Ascending aorta (tissue), 2 donors: ENCODE data around the gene LARGE1. TPM values are rescaled to one million over a fixed set of nuclear protein-coding genes. Genes with fewer than 3 reads are reported as not detected.

Experiments
- DNase-seq, 2 donors: peaks; one replicate each; pipeline ENCODE4 v3.0.0-alpha.2; 2019; ENCODE audit warnings: low spot score in 2 of 2
- H3K27ac ChIP-seq, 2 donors: fragments of 200-600 bp; sonication (generic); one replicate each; pipeline ENCODE4 v1.5.1; 2016 to 2017; ENCODE audit warnings: mild to moderate bottlenecking in 1 of 2
- H3K27me3 ChIP-seq: fragments of 200-600 bp; sonication (generic); one replicate; pipeline ENCODE4 v1.5.1; 2017
- H3K36me3 ChIP-seq, 2 donors: fragments of 200-600 bp; sonication (generic); one replicate each; pipeline ENCODE4 v1.5.1; 2016
- H3K4me1 ChIP-seq, 2 donors: fragments of 200-600 bp; sonication (generic); one replicate each; pipeline ENCODE4 v1.5.1; 2016 to 2017; ENCODE audit warnings: mild to moderate bottlenecking in 1 of 2
- H3K4me3 ChIP-seq, 2 donors: fragments of 200-600 bp; sonication (generic); one replicate each; pipeline ENCODE4 v1.5.1; 2016 to 2017; ENCODE audit warnings: mild to moderate bottlenecking in 1 of 2
- H3K9me3 ChIP-seq, 2 donors: fragments of 200-600 bp; sonication (generic); one replicate each; pipeline ENCODE4 v1.5.1; 2016
- CTCF ChIP-seq, 3 experiments: fragments of 200-600 bp in 2 of 3; fragments of 450-650 bp in 1 of 3; sonication (generic) in 2 of 3; IDR thresholded peaks; one replicate each; pipeline ENCODE4 v1.5.1; 2016 to 2019; ENCODE audit warnings: antibody characterized with exemption in 3 of 3, mild to moderate bottlenecking in 1 of 3, moderate library complexity in 1 of 3
- intact Hi-C: fragments of 100-400 bp; cut with DNase I; formaldehyde crosslinking; loops from one replicate; pipeline ENCODE4 v1.15.1; 2023
- total RNA-seq: library from RNA; depleted of rRNA; stranded (reverse); fragments of >200 nt; gene quantifications from one replicate; pipeline ENCODE4 v1.1.0, GENCODE V29; 2016

Gene LARGE1
- total RNA-seq, 1 donor from 2014 or later: 40.6 TPM

- intact Hi-C loops: no loop called here
- Histone ChIP-seq H3K36me3 (no peaks in the 10 kb centered on the region), H3K9me3 (no peaks in the 10 kb centered on the region), H3K4me1 (no peaks in the 10 kb centered on the region), H3K27me3 (no peaks in the 10 kb centered on the region), H3K27ac (no peak overlapping the region), H3K4me3 (no peak overlapping the region)
- DNase-seq: no peak
- TF ChIP-seq CTCF (IDR thresholded peaks at IDR 0.05): no peak
Measured at GRCh38 chr22:33354928-33355327, 565.3 kb downstream of the LARGE1 start.

GRCh38 chr22:33353502-33353901 is 566.8 kb downstream of the LARGE1 start:
- TF ChIP-seq CTCF (IDR thresholded peaks at IDR 0.05): no peak
- intact Hi-C loops: no loop called here
- no peaks in the 10 kb centered on the region for H3K4me1 ChIP-seq
- H3K4me3 ChIP-seq: no peak overlapping the region
- no peak for DNase-seq
- H3K36me3 ChIP-seq: no peaks in the 10 kb centered on the region
- no peaks in the 10 kb centered on the region for H3K9me3 ChIP-seq
- no peaks in the 10 kb centered on the region for H3K27me3 ChIP-seq
- no peak overlapping the region for H3K27ac ChIP-seq

GRCh38 chr22:33352768-33353167 is 567.5 kb downstream of the LARGE1 start:
- Histone ChIP-seq H3K27me3 (no peaks in the 10 kb centered on the region), H3K27ac (no peak overlapping the region), H3K9me3 (no peaks in the 10 kb centered on the region), H3K4me1 (no peaks in the 10 kb centered on the region), H3K36me3 (no peaks in the 10 kb centered on the region), H3K4me3 (no peak overlapping the region)
- no peak for TF ChIP-seq CTCF (IDR thresholded peaks at IDR 0.05)
- no peak for DNase-seq
- intact Hi-C loops: no loop called here

GRCh38 chr22:33350961-33351360 is 569.3 kb downstream of the LARGE1 start:
- no peak overlapping the region for H3K4me3 ChIP-seq
- H3K9me3 ChIP-seq: no peaks in the 10 kb centered on the region
- no peak for DNase-seq
- TF ChIP-seq CTCF (IDR thresholded peaks at IDR 0.05): no peak
- H3K4me1 ChIP-seq: no peaks in the 10 kb centered on the region
- H3K36me3 ChIP-seq: no peaks in the 10 kb centered on the region
- H3K27me3 ChIP-seq: no peaks in the 10 kb centered on the region
- H3K27ac ChIP-seq: no peak overlapping the region
- intact Hi-C loops: no loop called here

GRCh38 chr22:33350491-33350890 is 569.8 kb downstream of the LARGE1 start:
- H3K27ac ChIP-seq: no peak overlapping the region
- no peak for DNase-seq
- H3K36me3 ChIP-seq: no peaks in the 10 kb centered on the region
- no peaks in the 10 kb centered on the region for H3K9me3 ChIP-seq
- H3K4me1 ChIP-seq: no peaks in the 10 kb centered on the region
- H3K27me3 ChIP-seq: no peaks in the 10 kb centered on the region
- no peak for TF ChIP-seq CTCF (IDR thresholded peaks at IDR 0.05)
- intact Hi-C loops: no loop called here
- no peak overlapping the region for H3K4me3 ChIP-seq

- no peaks in the 10 kb centered on the region for H3K4me1 ChIP-seq
- TF ChIP-seq CTCF (IDR thresholded peaks at IDR 0.05): no peak
- intact Hi-C loops: no loop called here
- no peak overlapping the region for H3K4me3 ChIP-seq
- DNase-seq: no peak
- no peaks in the 10 kb centered on the region for H3K9me3 ChIP-seq
- H3K27me3 ChIP-seq: no peaks in the 10 kb centered on the region
- no peaks in the 10 kb centered on the region for H3K36me3 ChIP-seq
- no peak overlapping the region for H3K27ac ChIP-seq
Measured at GRCh38 chr22:33347002-33347401, 573.3 kb downstream of the LARGE1 start.
